HL-60 (cell line): ENCODE data around the gene MET.

Source experiments
- POLR2AphosphoS5 ChIP-seq: IDR thresholded peaks from 2 replicates; pipeline ENCODE4 v1.6.1; 2012; ENCODE audit warnings: low read depth
- SPI1 ChIP-seq: IDR thresholded peaks from 2 replicates; pipeline ENCODE4 v1.6.1; 2012; ENCODE audit warnings: low read depth, mild to moderate bottlenecking, borderline replicate concordance
- TF ChIP-seq, protein P1 (sequence below): IDR thresholded peaks from one replicate; pipeline ENCODE4 v1.5.1; 2011; ENCODE audit warnings: low read length, control low read depth, inconsistent platforms; ENCODE audit not compliant: insufficient read depth
- TF ChIP-seq, protein P2 (sequence below): IDR thresholded peaks from 2 replicates; pipeline ENCODE4 v1.6.1; 2012; ENCODE audit warnings: low read depth; ENCODE audit not compliant: insufficient replicate concordance

DNA sequence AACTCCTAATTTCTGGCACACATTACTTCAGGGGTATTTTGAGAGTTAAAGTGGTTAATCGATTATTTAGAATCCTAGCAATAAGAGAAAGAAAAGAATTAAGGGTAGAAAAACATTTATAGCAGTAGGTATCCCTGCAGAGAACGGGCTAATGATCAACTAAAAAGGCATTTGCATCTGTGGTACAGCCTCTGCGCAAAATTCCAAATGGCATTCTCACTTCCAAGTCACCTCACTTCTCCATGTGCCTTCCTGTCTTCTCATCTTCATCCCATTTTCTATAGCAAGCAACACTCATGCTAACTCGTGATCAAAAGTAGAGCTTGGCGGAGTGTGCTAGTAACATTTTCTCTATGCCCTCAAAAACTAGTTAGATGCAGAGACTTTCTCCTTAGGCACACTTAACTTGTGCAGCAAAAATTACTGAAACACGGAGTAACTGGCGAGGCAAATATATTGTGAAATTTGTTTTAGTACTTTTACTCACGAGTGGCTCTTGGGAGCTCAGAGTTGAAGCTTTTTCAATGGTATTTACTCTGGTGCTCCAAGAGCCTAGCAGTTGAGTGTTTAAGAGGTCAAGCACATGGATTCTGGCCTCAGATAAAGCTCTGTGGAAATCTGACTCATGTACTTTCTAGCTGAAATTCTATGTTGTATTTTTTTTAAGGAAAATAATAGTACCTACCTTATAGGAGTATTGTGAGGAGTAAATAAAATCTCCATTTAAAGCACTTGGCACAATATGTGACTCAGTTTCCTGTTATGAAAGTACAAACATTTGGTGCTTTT is 65.1 kb downstream of the MET start:
- TF ChIP-seq, protein P1, sequence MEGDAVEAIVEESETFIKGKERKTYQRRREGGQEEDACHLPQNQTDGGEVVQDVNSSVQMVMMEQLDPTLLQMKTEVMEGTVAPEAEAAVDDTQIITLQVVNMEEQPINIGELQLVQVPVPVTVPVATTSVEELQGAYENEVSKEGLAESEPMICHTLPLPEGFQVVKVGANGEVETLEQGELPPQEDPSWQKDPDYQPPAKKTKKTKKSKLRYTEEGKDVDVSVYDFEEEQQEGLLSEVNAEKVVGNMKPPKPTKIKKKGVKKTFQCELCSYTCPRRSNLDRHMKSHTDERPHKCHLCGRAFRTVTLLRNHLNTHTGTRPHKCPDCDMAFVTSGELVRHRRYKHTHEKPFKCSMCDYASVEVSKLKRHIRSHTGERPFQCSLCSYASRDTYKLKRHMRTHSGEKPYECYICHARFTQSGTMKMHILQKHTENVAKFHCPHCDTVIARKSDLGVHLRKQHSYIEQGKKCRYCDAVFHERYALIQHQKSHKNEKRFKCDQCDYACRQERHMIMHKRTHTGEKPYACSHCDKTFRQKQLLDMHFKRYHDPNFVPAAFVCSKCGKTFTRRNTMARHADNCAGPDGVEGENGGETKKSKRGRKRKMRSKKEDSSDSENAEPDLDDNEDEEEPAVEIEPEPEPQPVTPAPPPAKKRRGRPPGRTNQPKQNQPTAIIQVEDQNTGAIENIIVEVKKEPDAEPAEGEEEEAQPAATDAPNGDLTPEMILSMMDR, result no peak
- TF ChIP-seq SPI1 (no peak), POLR2AphosphoS5 (no peak)
- TF ChIP-seq, protein P2, sequence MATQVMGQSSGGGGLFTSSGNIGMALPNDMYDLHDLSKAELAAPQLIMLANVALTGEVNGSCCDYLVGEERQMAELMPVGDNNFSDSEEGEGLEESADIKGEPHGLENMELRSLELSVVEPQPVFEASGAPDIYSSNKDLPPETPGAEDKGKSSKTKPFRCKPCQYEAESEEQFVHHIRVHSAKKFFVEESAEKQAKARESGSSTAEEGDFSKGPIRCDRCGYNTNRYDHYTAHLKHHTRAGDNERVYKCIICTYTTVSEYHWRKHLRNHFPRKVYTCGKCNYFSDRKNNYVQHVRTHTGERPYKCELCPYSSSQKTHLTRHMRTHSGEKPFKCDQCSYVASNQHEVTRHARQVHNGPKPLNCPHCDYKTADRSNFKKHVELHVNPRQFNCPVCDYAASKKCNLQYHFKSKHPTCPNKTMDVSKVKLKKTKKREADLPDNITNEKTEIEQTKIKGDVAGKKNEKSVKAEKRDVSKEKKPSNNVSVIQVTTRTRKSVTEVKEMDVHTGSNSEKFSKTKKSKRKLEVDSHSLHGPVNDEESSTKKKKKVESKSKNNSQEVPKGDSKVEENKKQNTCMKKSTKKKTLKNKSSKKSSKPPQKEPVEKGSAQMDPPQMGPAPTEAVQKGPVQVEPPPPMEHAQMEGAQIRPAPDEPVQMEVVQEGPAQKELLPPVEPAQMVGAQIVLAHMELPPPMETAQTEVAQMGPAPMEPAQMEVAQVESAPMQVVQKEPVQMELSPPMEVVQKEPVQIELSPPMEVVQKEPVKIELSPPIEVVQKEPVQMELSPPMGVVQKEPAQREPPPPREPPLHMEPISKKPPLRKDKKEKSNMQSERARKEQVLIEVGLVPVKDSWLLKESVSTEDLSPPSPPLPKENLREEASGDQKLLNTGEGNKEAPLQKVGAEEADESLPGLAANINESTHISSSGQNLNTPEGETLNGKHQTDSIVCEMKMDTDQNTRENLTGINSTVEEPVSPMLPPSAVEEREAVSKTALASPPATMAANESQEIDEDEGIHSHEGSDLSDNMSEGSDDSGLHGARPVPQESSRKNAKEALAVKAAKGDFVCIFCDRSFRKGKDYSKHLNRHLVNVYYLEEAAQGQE, result no peak
